HepG2 (cell line): ENCODE data around the gene MAGI1. TPM values are rescaled to one million over a fixed set of nuclear protein-coding genes. Genes with fewer than 3 reads are reported as not detected.

ENCODE experiments used
- ATAC-seq: fragments of 200-7000 bp; cut with Tn5 transposase; 3 replicates; pipeline ENCODE4 v1.9.1; 2020; ENCODE audit warnings: mild to moderate bottlenecking, moderate library complexity
- BruUV-seq: library from RNA; stranded (reverse); fragments of 400-500 nt; replicated peaks from 2 replicates; lab custom pipeline; 2021; lab: Mats Ljungman, UMichigan
- CTCF ChIA-PET: fragments of 300-600 bp; formaldehyde crosslinking; extraction: SDS; loops from one replicate; lab custom pipeline; 2021; ENCODE audit warnings: low total read pairs, inconsistent platforms, low intra/inter-chr PET ratio; lab: Yijun Ruan, JAX
- POLR2A ChIA-PET: fragments of 350-600 bp; sonication (Branson Sonifier 250); formaldehyde crosslinking; loops from one replicate; lab custom pipeline; 2020; ENCODE audit warnings: antibody characterized with exemption, inconsistent platforms; lab: Yijun Ruan, JAX
- DNase-seq: peaks from one replicate; pipeline ENCODE4 v3.0.0-alpha.2; 2015; ENCODE audit warnings: low spot score
- FAIRE-seq: peaks from 3 replicates; lab custom pipeline; 2011; peaks lifted over from hg19 to GRCh38; lab: Jason Lieb, UNC
- H2AFZ ChIP-seq: one replicate; pipeline ENCODE4 v1.6.1; 2011; ENCODE audit warnings: low read length, inconsistent platforms
- H3K27ac ChIP-seq: fragments of 300-600 bp; 3 replicates; pipeline ENCODE4 v1.8.0; 2011; ENCODE audit warnings: mixed run types, mild to moderate bottlenecking, mixed read lengths, low read length, inconsistent platforms; ENCODE audit not compliant: insufficient read depth; ENCODE audit errors: extremely low read length
- H3K27me3 ChIP-seq, 2 experiments: fragments of 200-600 bp in 1 of 2; 2 replicates in 1 of 2; 3 replicates in 1 of 2; pipeline versions ENCODE4 v1.6.0 to v1.8.0; 2011; ENCODE audit warnings: low read length in 2 of 2, mild to moderate bottlenecking in 2 of 2, moderate library complexity in 2 of 2, inconsistent platforms in 1 of 2; ENCODE audit not compliant: insufficient read depth in 2 of 2, control insufficient read depth in 1 of 2
- H3K36me3 ChIP-seq, 2 experiments: fragments of 200-600 bp in 1 of 2; replicated peaks in 1 of 2; 2 replicates in 1 of 2; 3 replicates in 1 of 2; pipeline versions ENCODE4 v1.5.1 to v1.8.0; 2011; ENCODE audit warnings: low read length in 2 of 2, inconsistent platforms in 1 of 2; ENCODE audit not compliant: insufficient read depth in 2 of 2, control insufficient read depth in 1 of 2
- H3K4me1 ChIP-seq: 2 replicates; pipeline ENCODE4 v1.5.1; 2012; ENCODE audit warnings: low read length, inconsistent platforms; ENCODE audit not compliant: insufficient read depth
- H3K4me2 ChIP-seq: 2 replicates; pipeline ENCODE4 v1.6.0; 2011; ENCODE audit warnings: low read depth, low read length, inconsistent platforms
- H3K4me3 ChIP-seq, 3 experiments: fragments of 200-600 bp in 1 of 3; sonication (generic), shearing (Covaris generic) in 1 of 3; replicated peaks in 1 of 3; 2 replicates each; pipeline ENCODE4 v1.5.1; 2011 to 2016; ENCODE audit warnings: low read length in 3 of 3, inconsistent platforms in 2 of 3, low read depth in 2 of 3, mild to moderate bottlenecking in 2 of 3, control low read depth in 1 of 3, mixed read lengths in 1 of 3; ENCODE audit not compliant: insufficient read depth in 1 of 3
- H3K79me2 ChIP-seq: one replicate; pipeline ENCODE4 v1.6.1; 2011; ENCODE audit warnings: low read length, inconsistent platforms; ENCODE audit not compliant: insufficient read depth
- H3K9ac ChIP-seq: 2 replicates; pipeline ENCODE4 v1.6.0; 2011; ENCODE audit warnings: mild to moderate bottlenecking, low read depth, low read length, inconsistent platforms; ENCODE audit not compliant: insufficient read depth
- H3K9me3 ChIP-seq: 2 replicates; pipeline ENCODE4 v1.5.1; 2012; ENCODE audit warnings: mild to moderate bottlenecking, low read length
- H4K20me1 ChIP-seq: 2 replicates; pipeline ENCODE4 v1.6.0; 2011; ENCODE audit warnings: inconsistent platforms, mild to moderate bottlenecking, low read length, moderate library complexity; ENCODE audit not compliant: insufficient read depth
- BRCA1 ChIP-seq: sonication (generic); formaldehyde crosslinking; IDR thresholded peaks from 2 replicates; pipeline ENCODE4 v1.4.0; 2020; ENCODE audit warnings: missing genetic modification reagents
- HMGA1 ChIP-seq: sonication (generic); formaldehyde crosslinking; conservative IDR thresholded peaks from 2 replicates; pipeline ENCODE4 v1.4.0; 2020; ENCODE audit warnings: missing genetic modification reagents
- MEIS1 ChIP-seq: sonication (generic); formaldehyde crosslinking; IDR thresholded peaks from 2 replicates; pipeline ENCODE4 v1.9.0; 2021; ENCODE audit warnings: mild to moderate bottlenecking, missing genetic modification reagents, moderate library complexity, borderline replicate concordance
- NFATC3 ChIP-seq: sonication (generic); formaldehyde crosslinking; IDR thresholded peaks from 2 replicates; pipeline ENCODE4 v1.5.1; 2020; ENCODE audit warnings: mild to moderate bottlenecking, missing genetic modification reagents
- RXRB ChIP-seq: IDR thresholded peaks from 2 replicates; pipeline ENCODE4 v1.6.1; 2016; ENCODE audit warnings: borderline replicate concordance, missing genetic modification reagents, missing compliant biosample characterization
- ZNF350 ChIP-seq: sonication (generic); formaldehyde crosslinking; IDR thresholded peaks from 2 replicates; pipeline ENCODE4 v1.4.0; 2020; ENCODE audit warnings: mild to moderate bottlenecking, low read depth, missing genetic modification reagents, borderline replicate concordance
- WGBS: methylation state at CpG from one replicate; pipeline ENCODE4 v1.1.6; 2017; ENCODE audit warnings: low lambda C conversion rate; 5-methylcytosine and 5-hydroxymethylcytosine counted together
- in situ Hi-C: cut with HindIII; loops from 2 replicates; pipeline ENCODE4 v1.10.0; 2017; ENCODE audit warnings: low pct_unique_long_range_greater_than_20kb; ENCODE audit not compliant: extremely low pct_ligation_motif_present
- intact Hi-C: fragments of 100-400 bp; cut with micrococcal nuclease; formaldehyde crosslinking; loops from one replicate; pipeline ENCODE4 v1.10.0; 2022; ENCODE audit not compliant: unreplicated experiment
- polyA plus RNA-seq, 8 experiments: library from polyadenylated mRNA; depleted of rRNA in 3 of 8; stranded (reverse) in 7 of 8; unstranded in 1 of 8; fragments of >200 nt; fragmentation: Illumina TruSeq in 4 of 8; extraction: Trizol in 4 of 8; gene quantifications; 2 replicates each; pipeline versions ENCODE4 v1.2.1 to v1.2.3, GENCODE V29; 2011 to 2016; ENCODE audit warnings: low read depth in 4 of 8, missing spikeins in 1 of 8, mixed read lengths in 1 of 8; ENCODE audit not compliant: insufficient read depth in 1 of 8
- total RNA-seq, 5 experiments: library from RNA; depleted of rRNA; stranded (reverse); fragments of >200 nt; fragmentation: Illumina TruSeq; extraction: Trizol; gene quantifications; 2 replicates each; pipeline ENCODE4 v1.2.3, GENCODE V29; 2016; ENCODE audit warnings: low read depth in 1 of 5
- TF ChIP-seq, protein P1 (sequence below): IDR thresholded peaks from 2 replicates; pipeline ENCODE4 v1.6.1; 2012; ENCODE audit warnings: low read length, improper control_type of control experiment
- TF ChIP-seq, protein P2 (sequence below): fragments of 450-650 bp; IDR thresholded peaks from 2 replicates; pipeline ENCODE4 v1.6.1; 2016

MAGI1 gene
- total and polyA plus RNA-seq, 2 of the 13 experiments (the other 11 are each of a cell fraction or from before 2014, with no cell fraction given), result 22.2 to 26.0 TPM

DNA sequence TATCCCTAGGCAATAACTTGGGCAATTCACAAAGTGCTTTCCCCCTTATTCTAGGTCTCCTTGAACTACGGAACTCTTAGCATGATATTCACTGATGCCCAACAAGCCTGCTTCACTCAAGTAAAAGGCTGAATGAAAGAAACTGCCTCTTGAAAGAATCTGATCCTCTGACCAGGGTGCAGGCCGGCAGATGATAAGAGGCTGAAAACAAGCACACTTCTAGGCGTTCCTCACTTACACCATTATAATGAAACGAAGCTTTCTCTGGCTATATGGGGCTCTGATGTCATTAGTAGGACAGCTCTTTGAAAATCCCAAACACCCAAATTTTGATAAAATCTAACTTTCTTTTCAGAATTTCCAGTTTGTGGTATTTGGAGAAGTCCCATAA lies 28.4 kb downstream of the MAGI1 start:
- Histone ChIP-seq H3K36me3 (peaks cover 0 to 3% of the 10 kb centered on the region in 2 experiments; a peak in 2 of 5 replicates), H3K27me3 (no peaks in the 10 kb centered on the region), H3K9ac (no peak overlapping the region), H3K4me3 (no peak overlapping the region), H4K20me1 (peaks cover 49% of the 10 kb centered on the region), H3K4me2 (no peak overlapping the region), H3K9me3 (no peaks in the 10 kb centered on the region), H2AFZ (no peak overlapping the region), H3K4me1 (peaks cover 37% of the 10 kb centered on the region), H3K27ac (no peak overlapping the region), H3K79me2 (peaks cover 90% of the 10 kb centered on the region)
- intact Hi-C loops, result no loop called here
- ATAC-seq (no peak), DNase-seq (no peak), FAIRE-seq (no peak)
- WGBS, result 83% methylated on average over 4 of the region's 4 CpGs
- no TSS peak for BruUV-seq
- CTCF ChIA-PET, result no interaction called here
- in situ Hi-C loops, result no loop called here
- TF ChIP-seq MEIS1 (no peak), NFATC3 (CRISPR knock-in tag) (no peak)
- TF ChIP-seq, protein P1, sequence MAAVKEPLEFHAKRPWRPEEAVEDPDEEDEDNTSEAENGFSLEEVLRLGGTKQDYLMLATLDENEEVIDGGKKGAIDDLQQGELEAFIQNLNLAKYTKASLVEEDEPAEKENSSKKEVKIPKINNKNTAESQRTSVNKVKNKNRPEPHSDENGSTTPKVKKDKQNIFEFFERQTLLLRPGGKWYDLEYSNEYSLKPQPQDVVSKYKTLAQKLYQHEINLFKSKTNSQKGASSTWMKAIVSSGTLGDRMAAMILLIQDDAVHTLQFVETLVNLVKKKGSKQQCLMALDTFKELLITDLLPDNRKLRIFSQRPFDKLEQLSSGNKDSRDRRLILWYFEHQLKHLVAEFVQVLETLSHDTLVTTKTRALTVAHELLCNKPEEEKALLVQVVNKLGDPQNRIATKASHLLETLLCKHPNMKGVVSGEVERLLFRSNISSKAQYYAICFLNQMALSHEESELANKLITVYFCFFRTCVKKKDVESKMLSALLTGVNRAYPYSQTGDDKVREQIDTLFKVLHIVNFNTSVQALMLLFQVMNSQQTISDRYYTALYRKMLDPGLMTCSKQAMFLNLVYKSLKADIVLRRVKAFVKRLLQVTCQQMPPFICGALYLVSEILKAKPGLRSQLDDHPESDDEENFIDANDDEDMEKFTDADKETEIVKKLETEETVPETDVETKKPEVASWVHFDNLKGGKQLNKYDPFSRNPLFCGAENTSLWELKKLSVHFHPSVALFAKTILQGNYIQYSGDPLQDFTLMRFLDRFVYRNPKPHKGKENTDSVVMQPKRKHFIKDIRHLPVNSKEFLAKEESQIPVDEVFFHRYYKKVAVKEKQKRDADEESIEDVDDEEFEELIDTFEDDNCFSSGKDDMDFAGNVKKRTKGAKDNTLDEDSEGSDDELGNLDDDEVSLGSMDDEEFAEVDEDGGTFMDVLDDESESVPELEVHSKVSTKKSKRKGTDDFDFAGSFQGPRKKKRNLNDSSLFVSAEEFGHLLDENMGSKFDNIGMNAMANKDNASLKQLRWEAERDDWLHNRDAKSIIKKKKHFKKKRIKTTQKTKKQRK, result no peak
- POLR2A ChIA-PET, result interaction anchor here (0.9 kb wide), 1 partner anchor 57 kb away, joined by 3 read pairs; no protein-coding TSS in a partner anchor

DNA sequence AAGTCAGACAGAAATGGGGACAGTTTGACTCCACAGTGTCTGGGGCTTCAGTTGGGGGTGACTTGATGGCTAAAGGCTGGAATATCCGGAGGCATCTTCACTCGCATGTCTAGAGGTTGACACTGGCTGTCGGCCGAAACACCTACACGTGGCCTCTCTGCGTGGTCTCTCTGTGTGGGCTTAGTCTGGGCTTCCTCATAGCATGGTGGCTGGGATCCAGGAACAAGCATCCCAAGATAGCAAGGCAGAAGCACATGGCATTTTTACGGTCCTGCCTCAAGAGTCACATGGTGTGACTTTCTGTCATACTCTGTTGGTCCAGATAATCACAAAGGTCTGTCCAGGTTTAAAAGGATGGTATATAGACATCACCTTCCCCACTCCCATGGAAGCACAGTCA lies 34.5 kb downstream of the MAGI1 start:
- H2AFZ ChIP-seq, result no peak overlapping the region
- H3K36me3 ChIP-seq, result peaks cover 5 to 8% of the 10 kb centered on the region in 2 experiments; a peak in 4 of 5 replicates
- TF ChIP-seq HMGA1 (no peak), ZNF350 (CRISPR knock-in tag) (no peak), BRCA1 (no peak), RXRB (CRISPR knock-in tag) (no peak)
- TF ChIP-seq, protein P2, sequence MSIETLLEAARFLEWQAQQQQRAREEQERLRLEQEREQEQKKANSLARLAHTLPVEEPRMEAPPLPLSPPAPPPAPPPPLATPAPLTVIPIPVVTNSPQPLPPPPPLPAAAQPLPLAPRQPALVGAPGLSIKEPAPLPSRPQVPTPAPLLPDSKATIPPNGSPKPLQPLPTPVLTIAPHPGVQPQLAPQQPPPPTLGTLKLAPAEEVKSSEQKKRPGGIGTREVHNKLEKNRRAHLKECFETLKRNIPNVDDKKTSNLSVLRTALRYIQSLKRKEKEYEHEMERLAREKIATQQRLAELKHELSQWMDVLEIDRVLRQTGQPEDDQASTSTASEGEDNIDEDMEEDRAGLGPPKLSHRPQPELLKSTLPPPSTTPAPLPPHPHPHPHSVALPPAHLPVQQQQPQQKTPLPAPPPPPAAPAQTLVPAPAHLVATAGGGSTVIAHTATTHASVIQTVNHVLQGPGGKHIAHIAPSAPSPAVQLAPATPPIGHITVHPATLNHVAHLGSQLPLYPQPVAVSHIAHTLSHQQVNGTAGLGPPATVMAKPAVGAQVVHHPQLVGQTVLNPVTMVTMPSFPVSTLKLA, result peak; percentile 75
- TF ChIP-seq, all 625 proteins: peak for 1
- FAIRE-seq (no peak), ATAC-seq (no peak), DNase-seq (no peak)
- intact Hi-C loops, result loop anchor here (5.0 kb wide), 1 partner anchor 33 kb away; the partner anchor contains the start of gene MAGI1
- no peak overlapping the region for H3K27ac ChIP-seq
- POLR2A ChIA-PET, result no interaction called here
- in situ Hi-C loops, result no loop called here
- H3K9ac ChIP-seq, result no peak overlapping the region
- H3K4me3 ChIP-seq, result no peak overlapping the region
- 96% methylated on average over 7 of the region's 7 CpGs for WGBS
- H3K79me2 ChIP-seq, result peaks cover 83% of the 10 kb centered on the region
- CTCF ChIA-PET, result no interaction called here
- no peaks in the 10 kb centered on the region for H3K9me3 ChIP-seq
- no peaks in the 10 kb centered on the region for H3K27me3 ChIP-seq
- no peak overlapping the region for H3K4me2 ChIP-seq
- no TSS peak for BruUV-seq
- H4K20me1 ChIP-seq, result peaks cover 28% of the 10 kb centered on the region
- peaks cover 25% of the 10 kb centered on the region for H3K4me1 ChIP-seq
